Coronary artery (tissue), 2 donors: Measurements from ENCODE around the gene SHROOM2.

Source experiments
- DNase-seq: peaks from one replicate; pipeline ENCODE4 v3.0.0-alpha.2; 2017; ENCODE audit warnings: low spot score
- H3K27ac ChIP-seq, 2 donors: fragments of 200-600 bp; sonication (generic); one replicate each; pipeline ENCODE4 v1.5.1; 2016 to 2019
- H3K4me3 ChIP-seq: fragments of 200-600 bp; sonication (generic); 2 replicates; pipeline ENCODE4 v1.5.1; 2016; ENCODE audit warnings: mild to moderate bottlenecking, moderate library complexity
- CTCF ChIP-seq: fragments of 200-600 bp; sonication (generic); IDR thresholded peaks from one replicate; pipeline ENCODE4 v1.5.1; 2019; ENCODE audit warnings: antibody characterized with exemption

The SHROOM2 gene

GRCh38 chrX:9884031-9884779, 98.0 kb downstream of the SHROOM2 start:
- Histone ChIP-seq H3K27ac (no peak overlapping the region), H3K4me3 (no peak overlapping the region)
- TF ChIP-seq CTCF = no peak
- DNase-seq = no peak

GRCh38 chrX:9885150-9885549, 98.9 kb downstream of the SHROOM2 start:
- no peak for TF ChIP-seq CTCF
- no peak for DNase-seq
- H3K27ac ChIP-seq = no peak overlapping the region
- no peak overlapping the region for H3K4me3 ChIP-seq

- no peak overlapping the region for H3K4me3 ChIP-seq
- DNase-seq = no peak
- no peak for TF ChIP-seq CTCF
- H3K27ac ChIP-seq = no peak overlapping the region
Observed at GRCh38 chrX:9887659-9888297, 101.5 kb downstream of the SHROOM2 start.

GRCh38 chrX:9888953-9889470, 102.8 kb downstream of the SHROOM2 start:
- Histone ChIP-seq H3K4me3 (no peak overlapping the region), H3K27ac (no peak overlapping the region)
- DNase-seq = no peak
- TF ChIP-seq CTCF = no peak

DNA sequence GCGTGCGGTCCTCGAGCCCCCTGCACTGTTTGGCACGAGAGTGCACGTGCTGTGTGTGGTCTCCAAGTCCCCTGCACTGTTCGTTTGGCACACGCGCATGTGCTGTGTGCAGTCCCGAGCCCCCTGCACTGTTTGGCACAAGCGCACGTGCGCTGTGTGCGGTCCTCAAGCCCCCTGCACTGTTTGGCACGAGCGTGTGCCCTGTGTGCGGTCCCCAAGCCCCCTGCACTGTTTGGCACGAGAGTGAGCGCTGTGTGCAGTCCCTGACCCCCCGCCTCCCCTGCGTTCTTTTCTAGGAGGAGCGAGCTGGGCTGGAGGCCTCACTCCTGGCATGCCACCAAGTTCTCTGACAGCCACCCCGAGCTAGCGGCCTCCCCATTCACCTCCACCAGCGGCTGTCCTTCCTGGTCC, 104.5 kb downstream of the SHROOM2 start:
- no peak overlapping the region for H3K4me3 ChIP-seq

DNA sequence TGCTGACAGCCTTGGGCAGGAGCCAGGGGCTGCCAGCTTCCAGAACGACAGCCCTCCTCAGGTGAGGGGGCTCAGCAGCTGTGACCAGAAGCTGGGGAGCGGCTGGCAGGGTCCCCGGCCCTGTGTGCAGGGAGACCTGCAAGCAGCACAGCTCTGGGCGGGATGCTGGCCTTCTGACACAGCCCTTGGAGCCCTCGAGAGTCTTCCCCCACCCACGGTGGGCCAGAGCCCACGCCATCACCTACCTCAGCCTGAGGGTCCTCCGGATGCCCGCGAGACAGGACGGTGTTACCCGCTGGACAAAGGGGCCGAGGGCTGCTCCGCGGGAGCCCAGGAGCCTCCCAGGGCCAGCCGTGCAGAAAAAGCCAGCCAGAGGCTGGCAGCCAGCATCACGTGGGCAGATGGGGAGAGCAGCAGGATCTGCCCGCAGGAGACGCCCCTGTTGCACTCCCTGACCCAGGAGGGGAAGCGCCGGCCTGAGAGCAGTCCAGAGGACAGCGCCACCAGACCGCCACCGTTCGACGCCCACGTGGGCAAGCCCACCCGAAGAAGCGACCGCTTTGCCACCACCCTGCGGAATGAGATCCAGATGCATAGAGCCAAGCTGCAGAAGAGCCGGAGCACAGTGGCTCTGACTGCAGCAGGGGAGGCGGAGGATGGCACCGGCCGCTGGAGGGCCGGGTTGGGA, 109.1 kb downstream of the SHROOM2 start:
- no peak for DNase-seq
- H3K27ac ChIP-seq = no peak overlapping the region
- TF ChIP-seq CTCF = no peak

More for the DNA sequence above, 104.5 kb downstream of the SHROOM2 start:
- TF ChIP-seq CTCF = no peak
- H3K27ac ChIP-seq = no peak overlapping the region
- no peak for DNase-seq

More for the DNA sequence above, 109.1 kb downstream of the SHROOM2 start:
- H3K4me3 ChIP-seq = no peak overlapping the region
